ENCODE results near the gene PATZ1. TPM values are rescaled to one million over a fixed set of nuclear protein-coding genes. Genes with fewer than 3 reads are reported as not detected.
A peak's percentile ranks its signal among the peaks of the same experiment; 100 is the strongest.

The PATZ1 gene
- total and polyA plus RNA-seq, 2 donors (not counting 3 experiments of a cell fraction or from before 2014, with no cell fraction given) = 19.7 to 23.7 TPM

DNA sequence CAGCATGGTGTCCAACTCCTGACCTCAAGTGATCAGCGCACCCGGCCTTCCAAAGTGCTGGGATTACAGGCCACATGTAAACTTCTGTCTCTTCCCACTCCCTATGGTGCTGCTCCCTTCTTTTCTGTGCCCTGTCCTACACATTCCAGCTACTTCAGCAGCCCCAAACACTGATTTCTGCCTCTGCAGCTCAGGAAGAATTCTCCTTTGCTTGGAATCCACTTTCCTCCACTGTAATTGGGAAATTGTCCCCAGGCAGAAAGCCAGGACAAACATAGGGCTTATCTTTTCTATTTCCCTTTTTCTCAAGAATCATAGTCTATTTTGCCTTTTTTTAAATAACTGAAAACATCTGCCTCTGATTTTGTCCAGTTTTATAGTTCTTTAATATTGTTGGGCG lies 32.0 kb upstream of the PATZ1 start:
- no peaks in the 10 kb centered on the region for H3K36me3 ChIP-seq (ENCODE audit: control insufficient read depth in 2 of 2, extremely low read depth in 1 of 2, insufficient read depth in 2 of 2, low read length in 2 of 2)
- no TSS peak for BruUV-seq (replicated peaks)
- CTCF ChIA-PET = interaction anchor here (0.6 to 1.5 kb wide), 4 partner anchors 10 to 33 kb away, joined by 3 to 4 read pairs (median 4); no protein-coding TSS in a partner anchor
- H3K9me1 ChIP-seq (replicated peaks; ENCODE audit: control insufficient read depth, extremely low read depth, insufficient read depth, low read length) = no peaks in the 10 kb centered on the region
- TF ChIP-seq FOS (IDR thresholded peaks at IDR 0.05; ENCODE audit: borderline replicate concordance, insufficient read depth, low read length) (no peak), EZH2 (IDR thresholded peaks at IDR 0.05; ENCODE audit: borderline replicate concordance, low read depth, low read length, severe bottlenecking) (no peak), MYC (IDR thresholded peaks at IDR 0.05; ENCODE audit: low read depth, low read length) (no peak), JUN (IDR thresholded peaks at IDR 0.05; ENCODE audit: borderline replicate concordance, insufficient read depth, insufficient read length, low read depth) (no peak)
- TF ChIP-seq, protein P1, sequence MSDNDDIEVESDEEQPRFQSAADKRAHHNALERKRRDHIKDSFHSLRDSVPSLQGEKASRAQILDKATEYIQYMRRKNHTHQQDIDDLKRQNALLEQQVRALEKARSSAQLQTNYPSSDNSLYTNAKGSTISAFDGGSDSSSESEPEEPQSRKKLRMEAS (IDR thresholded peaks at IDR 0.05; ENCODE audit: insufficient read depth, insufficient read length) = no peak
- H3K27me3 ChIP-seq (ENCODE audit: control insufficient read depth in 2 of 2, insufficient read depth in 2 of 2, low read length in 2 of 2) = peaks cover 0 to 7% of the 10 kb centered on the region in 2 experiments
- H3K4me1 ChIP-seq (ENCODE audit: control insufficient read depth, extremely low read depth, insufficient read depth, low read length) = no peaks in the 10 kb centered on the region
- H3K79me2 ChIP-seq (ENCODE audit: control insufficient read depth, insufficient read depth, low read length) = no peaks in the 10 kb centered on the region
- dilution Hi-C loops (cut with MboI; ENCODE audit: extremely low pct_ligation_motif_present, low sequenced_read_pairs) (no loop called here), intact Hi-C loops (cut with micrococcal nuclease) (no loop called here)
- no peaks in the 10 kb centered on the region for H4K20me1 ChIP-seq (replicated peaks; ENCODE audit: control insufficient read depth, extremely low read depth, insufficient read depth, low read length)
- H2AFZ ChIP-seq (ENCODE audit: low read depth, low read length) = no peak overlapping the region
- peak; percentile 33 for DNase-seq (ENCODE audit: low read depth, low spot score)
- POLR2A ChIA-PET = no interaction called here
- H3K9ac ChIP-seq (replicated peaks; ENCODE audit: extremely low read depth, insufficient read depth, low read length) = no peak overlapping the region
- H3K27ac ChIP-seq (ENCODE audit: insufficient read depth, low read depth, low read length) = no peak overlapping the region
- no peak for FAIRE-seq
- H3K9me3 ChIP-seq (replicated peaks; ENCODE audit: control insufficient read depth, insufficient read depth, low read length) = no peaks in the 10 kb centered on the region
- H3K4me3 ChIP-seq (replicated peaks in 1 of 3; ENCODE audit: insufficient read depth in 1 of 3, low read depth in 1 of 3, low read length in 3 of 3) = no peak overlapping the region
- no peak overlapping the region for H3K4me2 ChIP-seq (ENCODE audit: insufficient read depth, low read length)

DNA sequence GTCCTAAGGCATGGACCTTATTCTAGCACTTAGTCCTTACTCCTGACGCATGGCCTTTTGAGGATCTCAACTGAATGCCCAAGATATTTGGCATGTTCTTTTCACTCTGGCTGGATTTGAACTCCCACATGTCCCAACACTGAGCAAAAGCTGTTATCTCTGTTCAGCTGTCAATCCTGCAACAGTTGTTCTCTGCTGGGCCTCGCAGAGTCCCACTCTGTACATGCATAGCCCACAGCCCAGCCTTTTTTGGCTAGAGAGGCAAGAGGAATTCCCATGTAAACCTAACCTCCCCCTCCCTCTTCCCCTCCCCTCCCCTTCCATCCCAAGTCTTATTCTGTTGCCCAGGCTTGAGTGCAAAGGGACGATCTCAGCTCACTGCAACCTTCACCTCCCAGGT lies 31.5 kb upstream of the PATZ1 start:
- H3K9me3 ChIP-seq (replicated peaks; ENCODE audit: control insufficient read depth, insufficient read depth, low read length) = no peaks in the 10 kb centered on the region
- no peak for FAIRE-seq
- dilution Hi-C loops (cut with MboI; ENCODE audit: extremely low pct_ligation_motif_present, low sequenced_read_pairs) = no loop called here

More for the DNA sequence above, 31.5 kb upstream of the PATZ1 start:
- Histone ChIP-seq H2AFZ (ENCODE audit: low read depth, low read length) (no peak overlapping the region), H3K27ac (ENCODE audit: insufficient read depth, low read depth, low read length) (no peak overlapping the region), H3K9me1 (replicated peaks; ENCODE audit: control insufficient read depth, extremely low read depth, insufficient read depth, low read length) (no peaks in the 10 kb centered on the region), H3K36me3 (ENCODE audit: control insufficient read depth in 2 of 2, extremely low read depth in 1 of 2, insufficient read depth in 2 of 2, low read length in 2 of 2) (no peaks in the 10 kb centered on the region), H3K4me1 (ENCODE audit: control insufficient read depth, extremely low read depth, insufficient read depth, low read length) (no peaks in the 10 kb centered on the region), H3K4me3 (replicated peaks in 1 of 3; ENCODE audit: insufficient read depth in 1 of 3, low read depth in 1 of 3, low read length in 3 of 3) (no peak overlapping the region), H3K79me2 (ENCODE audit: control insufficient read depth, insufficient read depth, low read length) (no peaks in the 10 kb centered on the region), H3K9ac (replicated peaks; ENCODE audit: extremely low read depth, insufficient read depth, low read length) (no peak overlapping the region), H4K20me1 (replicated peaks; ENCODE audit: control insufficient read depth, extremely low read depth, insufficient read depth, low read length) (no peaks in the 10 kb centered on the region), H3K4me2 (ENCODE audit: insufficient read depth, low read length) (no peak overlapping the region), H3K27me3 (ENCODE audit: control insufficient read depth in 2 of 2, insufficient read depth in 2 of 2, low read length in 2 of 2) (peaks cover 0 to 7% of the 10 kb centered on the region in 2 experiments)
- BruUV-seq (replicated peaks) = no TSS peak
- no peak for DNase-seq (ENCODE audit: low read depth, low spot score)
- POLR2A ChIA-PET = no interaction called here
- TF ChIP-seq POLR2A (IDR thresholded peaks at IDR 0.05; ENCODE audit: low read depth, low read length) (no peak), JUN (IDR thresholded peaks at IDR 0.05; ENCODE audit: borderline replicate concordance, insufficient read depth, insufficient read length, low read depth) (no peak), EZH2 (IDR thresholded peaks at IDR 0.05; ENCODE audit: borderline replicate concordance, low read depth, low read length, severe bottlenecking) (no peak), GATA2 (IDR thresholded peaks at IDR 0.05; ENCODE audit: insufficient read depth, insufficient read length, low read depth, low read length) (no peak), MYC (IDR thresholded peaks at IDR 0.05; ENCODE audit: low read depth, low read length) (no peak), POLR2AphosphoS5 (IDR thresholded peaks at IDR 0.05; ENCODE audit: insufficient read depth, low read depth, low read length) (no peak), FOS (IDR thresholded peaks at IDR 0.05; ENCODE audit: borderline replicate concordance, insufficient read depth, low read length) (no peak)
- TF ChIP-seq, protein P1 (IDR thresholded peaks at IDR 0.05; ENCODE audit: insufficient read depth, insufficient read length) = no peak
- TF ChIP-seq, protein P2, sequence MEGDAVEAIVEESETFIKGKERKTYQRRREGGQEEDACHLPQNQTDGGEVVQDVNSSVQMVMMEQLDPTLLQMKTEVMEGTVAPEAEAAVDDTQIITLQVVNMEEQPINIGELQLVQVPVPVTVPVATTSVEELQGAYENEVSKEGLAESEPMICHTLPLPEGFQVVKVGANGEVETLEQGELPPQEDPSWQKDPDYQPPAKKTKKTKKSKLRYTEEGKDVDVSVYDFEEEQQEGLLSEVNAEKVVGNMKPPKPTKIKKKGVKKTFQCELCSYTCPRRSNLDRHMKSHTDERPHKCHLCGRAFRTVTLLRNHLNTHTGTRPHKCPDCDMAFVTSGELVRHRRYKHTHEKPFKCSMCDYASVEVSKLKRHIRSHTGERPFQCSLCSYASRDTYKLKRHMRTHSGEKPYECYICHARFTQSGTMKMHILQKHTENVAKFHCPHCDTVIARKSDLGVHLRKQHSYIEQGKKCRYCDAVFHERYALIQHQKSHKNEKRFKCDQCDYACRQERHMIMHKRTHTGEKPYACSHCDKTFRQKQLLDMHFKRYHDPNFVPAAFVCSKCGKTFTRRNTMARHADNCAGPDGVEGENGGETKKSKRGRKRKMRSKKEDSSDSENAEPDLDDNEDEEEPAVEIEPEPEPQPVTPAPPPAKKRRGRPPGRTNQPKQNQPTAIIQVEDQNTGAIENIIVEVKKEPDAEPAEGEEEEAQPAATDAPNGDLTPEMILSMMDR (IDR thresholded peaks at IDR 0.05; ENCODE audit: extremely low read depth in 1 of 2, insufficient read depth in 1 of 2, low read depth in 1 of 2, low read length in 2 of 2) = no peak
- CTCF ChIA-PET = interaction anchor here (0.8 to 1.5 kb wide), 3 partner anchors 14 to 32 kb away, joined by 3 read pairs; partner anchors contain the start of gene DRG1
- intact Hi-C loops (cut with micrococcal nuclease) = no loop called here
